Neural progenitor cell (in vitro differentiated cells): ENCODE data around the gene FGD4. TPM values are rescaled to one million over a fixed set of nuclear protein-coding genes. Genes with fewer than 3 reads are reported as not detected.

Experiments
- DNase-seq: peaks from one replicate; pipeline ENCODE4 v3.0.0-alpha.2; 2016; ENCODE audit warnings: low spot score
- H2AFZ ChIP-seq: fragments of 200-600 bp; sonication (generic); replicated peaks from 2 replicates; pipeline ENCODE4 v1.6.1; 2016; ENCODE audit warnings: antibody characterized with exemption
- H3F3A ChIP-seq: fragments of 200-600 bp; sonication (generic); 2 replicates; pipeline ENCODE4 v1.6.1; 2016; ENCODE audit warnings: antibody characterized with exemption, low read depth
- H3K27ac ChIP-seq: fragments of 200-600 bp; sonication (generic); 2 replicates; pipeline ENCODE4 v1.5.1; 2016; ENCODE audit warnings: mild to moderate bottlenecking
- H3K27me3 ChIP-seq: fragments of 200-600 bp; sonication (generic); 2 replicates; pipeline ENCODE4 v1.6.1; 2016; ENCODE audit warnings: mild to moderate bottlenecking, moderate library complexity
- H3K36me3 ChIP-seq: fragments of 200-600 bp; sonication (generic); 2 replicates; pipeline ENCODE4 v1.5.1; 2016
- H3K4me1 ChIP-seq: fragments of 200-600 bp; sonication (generic); 2 replicates; pipeline ENCODE4 v1.6.1; 2016; ENCODE audit warnings: mixed run types
- H3K4me2 ChIP-seq: fragments of 200-600 bp; sonication (generic); 2 replicates; pipeline ENCODE4 v1.6.1; 2016
- H3K4me3 ChIP-seq: fragments of 200-600 bp; sonication (generic); 2 replicates; pipeline ENCODE4 v1.5.1; 2016
- H3K79me2 ChIP-seq: fragments of 200-600 bp; sonication (generic); 2 replicates; pipeline ENCODE4 v1.6.1; 2016; ENCODE audit warnings: low read depth
- H3K9ac ChIP-seq: fragments of 200-600 bp; sonication (generic); 2 replicates; pipeline ENCODE4 v1.6.1; 2016
- H3K9me3 ChIP-seq: fragments of 200-600 bp; sonication (generic); 2 replicates; pipeline ENCODE4 v1.5.1; 2016; ENCODE audit warnings: low read depth
- H4K20me1 ChIP-seq: fragments of 200-600 bp; sonication (generic); 2 replicates; pipeline ENCODE4 v1.6.1; 2016; ENCODE audit warnings: low read depth
- H3K27ac Mint-ChIP-seq: 3 replicates; pipeline ENCODE4 v1.8.0; 2021; ENCODE audit warnings: mixed read lengths
- H3K27me3 Mint-ChIP-seq: 2 replicates; pipeline ENCODE4 v1.8.0; 2022; ENCODE audit warnings: low read depth, mild to moderate bottlenecking, inconsistent platforms, moderate library complexity, mixed read lengths; ENCODE audit not compliant: insufficient read depth
- H3K36me3 Mint-ChIP-seq: 3 replicates; pipeline ENCODE4 v1.8.0; 2021; ENCODE audit warnings: mixed read lengths
- H3K4me1 Mint-ChIP-seq: 3 replicates; pipeline ENCODE4 v1.8.0; 2021; ENCODE audit warnings: mixed read lengths
- H3K4me3 Mint-ChIP-seq: 3 replicates; pipeline ENCODE4 v1.8.0; 2021; ENCODE audit warnings: mild to moderate bottlenecking, moderate library complexity, mixed read lengths
- H3K9me3 Mint-ChIP-seq: 3 replicates; pipeline ENCODE4 v1.8.0; 2020; ENCODE audit warnings: mixed read lengths
- CTCF ChIP-seq: fragments of 200-600 bp; sonication (generic); IDR thresholded peaks from 2 replicates; pipeline ENCODE4 v1.5.1; 2017; ENCODE audit warnings: antibody characterized with exemption, mild to moderate bottlenecking
- EZH2 ChIP-seq: fragments of 200-600 bp; sonication (generic); IDR thresholded peaks from 2 replicates; pipeline ENCODE4 v1.6.1; 2017; ENCODE audit warnings: antibody characterized with exemption, mild to moderate bottlenecking, moderate library complexity
- EZH2phosphoT487 ChIP-seq: fragments of 200-600 bp; sonication (generic); IDR thresholded peaks from 2 replicates; pipeline ENCODE4 v1.6.1; 2017; ENCODE audit warnings: antibody characterized with exemption
- total RNA-seq: library from RNA; depleted of rRNA; stranded (reverse); fragments of >200 nt; gene quantifications from 2 replicates; pipeline ENCODE4 v1.2.3, GENCODE V29; 2015; ENCODE audit warnings: low replicate concordance

Gene FGD4
- total RNA-seq, 1 donor from 2014 or later: 41.4 TPM

- no peaks in the 10 kb centered on the region for H3K9me3 Mint-ChIP-seq
- no peak for DNase-seq
- peaks cover 41% of the 10 kb centered on the region for H3K4me1 Mint-ChIP-seq
- peaks cover 7% of the 10 kb centered on the region for H3K36me3 Mint-ChIP-seq
- Histone ChIP-seq H2AFZ (no peak overlapping the region), H3K4me3 (no peak overlapping the region), H4K20me1 (peaks cover 95% of the 10 kb centered on the region), H3K4me2 (no peak overlapping the region), H3K36me3 (no peaks in the 10 kb centered on the region), H3F3A (peaks cover 7% of the 10 kb centered on the region), H3K4me1 (peaks cover 27% of the 10 kb centered on the region), H3K27ac (no peak overlapping the region), H3K9ac (no peak overlapping the region), H3K27me3 (no peaks in the 10 kb centered on the region), H3K79me2 (peaks cover 100% of the 10 kb centered on the region), H3K9me3 (no peaks in the 10 kb centered on the region)
- TF ChIP-seq EZH2 (no peak), CTCF (no peak), EZH2phosphoT487 (no peak)
- H3K4me3 Mint-ChIP-seq: no peak overlapping the region
- no peak overlapping the region for H3K27ac Mint-ChIP-seq
- no peaks in the 10 kb centered on the region for H3K27me3 Mint-ChIP-seq
These were observed 135.3 kb downstream of the FGD4 start for GRCh38 chr12:32534698-32535097.

DNA sequence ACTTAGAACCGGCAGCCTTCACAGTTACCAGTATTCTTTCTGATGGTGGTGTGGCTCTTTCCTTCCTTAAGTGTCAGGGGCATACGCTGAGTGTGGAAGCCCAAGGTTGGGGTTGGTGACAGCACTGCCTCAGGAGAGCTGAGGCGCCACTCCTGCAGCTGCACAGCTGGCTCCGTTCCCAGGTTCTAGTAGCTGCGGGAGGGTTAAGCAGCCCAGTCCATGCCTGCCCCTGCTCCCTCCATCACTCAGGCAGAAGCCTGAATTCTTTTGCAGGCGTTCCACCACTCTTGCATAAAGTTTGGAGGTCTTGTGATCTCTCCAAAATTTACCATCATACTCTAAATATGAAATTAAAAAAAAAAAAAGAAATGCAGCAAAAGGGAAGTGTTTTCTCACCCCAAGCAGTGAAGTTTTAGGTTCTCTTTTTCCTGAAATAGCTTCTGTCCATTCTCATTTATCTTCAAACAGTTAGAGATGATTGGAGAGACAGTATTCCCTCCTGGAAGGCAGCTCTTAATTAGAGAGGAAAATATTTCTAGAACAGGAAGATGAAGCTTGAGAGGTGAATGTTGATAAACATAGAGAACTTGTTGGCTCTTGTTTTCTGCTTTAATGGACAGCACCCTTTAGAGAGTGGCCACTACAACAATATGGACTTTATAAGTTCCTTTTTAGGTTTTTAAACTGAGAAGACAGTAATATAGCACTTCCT is 136.1 kb downstream of the FGD4 start:
- H3F3A ChIP-seq: peaks cover 7% of the 10 kb centered on the region
- peaks cover 27% of the 10 kb centered on the region for H3K4me1 ChIP-seq
- no peak overlapping the region for H3K4me2 ChIP-seq
- H2AFZ ChIP-seq: no peak overlapping the region
- H3K79me2 ChIP-seq: peaks cover 100% of the 10 kb centered on the region
- no peak overlapping the region for H3K27ac Mint-ChIP-seq
- H3K36me3 Mint-ChIP-seq: peaks cover 4% of the 10 kb centered on the region
- no peaks in the 10 kb centered on the region for H3K9me3 ChIP-seq
- peaks cover 44% of the 10 kb centered on the region for H3K4me1 Mint-ChIP-seq
- H3K4me3 Mint-ChIP-seq: no peak overlapping the region
- peaks cover 98% of the 10 kb centered on the region for H4K20me1 ChIP-seq
- H3K9ac ChIP-seq: no peak overlapping the region
- no peak overlapping the region for H3K4me3 ChIP-seq
- peak; percentile 42 for DNase-seq
- no peaks in the 10 kb centered on the region for H3K9me3 Mint-ChIP-seq
- H3K27ac ChIP-seq: no peak overlapping the region
- H3K27me3 Mint-ChIP-seq: no peaks in the 10 kb centered on the region
- no peaks in the 10 kb centered on the region for H3K27me3 ChIP-seq
- H3K36me3 ChIP-seq: no peaks in the 10 kb centered on the region
- TF ChIP-seq EZH2phosphoT487 (no peak), CTCF (no peak), EZH2 (no peak)

DNA sequence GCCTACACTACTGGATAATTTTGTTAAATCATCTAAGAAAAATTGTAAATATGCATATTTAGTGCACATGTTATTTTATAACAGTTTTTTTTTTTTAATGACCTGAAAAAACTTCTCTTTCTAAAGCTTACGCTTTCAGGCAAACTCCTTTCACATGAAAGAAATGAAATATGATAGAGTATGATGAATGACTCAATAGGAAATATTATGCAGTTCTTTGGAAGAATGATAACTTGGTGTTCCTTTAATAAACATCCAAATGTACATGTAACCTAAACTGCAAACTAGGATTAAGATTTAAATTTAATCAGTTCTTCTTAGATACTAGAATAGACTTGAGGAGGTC is 136.6 kb downstream of the FGD4 start:
- peaks cover 44% of the 10 kb centered on the region for H3K4me1 Mint-ChIP-seq

More for the DNA sequence above, 136.6 kb downstream of the FGD4 start:
- peaks cover 100% of the 10 kb centered on the region for H4K20me1 ChIP-seq
- H2AFZ ChIP-seq: no peak overlapping the region
- TF ChIP-seq CTCF: no peak
- no peak for TF ChIP-seq EZH2phosphoT487
- TF ChIP-seq EZH2: no peak
- no peak for DNase-seq
- H3K27me3 Mint-ChIP-seq: no peaks in the 10 kb centered on the region
- no peak overlapping the region for H3K4me2 ChIP-seq
- H3K27me3 ChIP-seq: no peaks in the 10 kb centered on the region
- H3K79me2 ChIP-seq: peaks cover 100% of the 10 kb centered on the region
- H3F3A ChIP-seq: peaks cover 7% of the 10 kb centered on the region
- H3K36me3 ChIP-seq: no peaks in the 10 kb centered on the region
- peaks cover 31% of the 10 kb centered on the region for H3K4me1 ChIP-seq
- no peak overlapping the region for H3K27ac Mint-ChIP-seq
- no peaks in the 10 kb centered on the region for H3K9me3 ChIP-seq
- H3K9ac ChIP-seq: no peak overlapping the region
- no peak overlapping the region for H3K4me3 Mint-ChIP-seq
- H3K4me3 ChIP-seq: no peak overlapping the region
- peaks cover 2% of the 10 kb centered on the region for H3K36me3 Mint-ChIP-seq
- H3K9me3 Mint-ChIP-seq: no peaks in the 10 kb centered on the region
- no peak overlapping the region for H3K27ac ChIP-seq
